Psoas muscle (tissue), 8 donors: ENCODE data around the gene CD44. TPM values are rescaled to one million over a fixed set of nuclear protein-coding genes. Genes with fewer than 3 reads are reported as not detected.

ENCODE experiments used
- ATAC-seq, 4 donors: fragments of 200-7000 bp; cut with Tn5 transposase; one replicate each; pipeline ENCODE4 v1.9.1; 2020; ENCODE audit warnings: moderate library complexity in 3 of 4, mild to moderate bottlenecking in 2 of 4
- DNase-seq, 2 donors: peaks; one replicate each; pipeline ENCODE4 v3.0.0-alpha.2; 2020
- H3K27ac ChIP-seq: fragments of 200-600 bp; one replicate; pipeline ENCODE4 v1.8.0; 2022
- H3K27me3 ChIP-seq, 3 donors: fragments of 200-600 bp in 1 of 3; one replicate each; pipeline versions ENCODE4 v1.6.1 to v1.8.0; 2013 to 2022; ENCODE audit warnings: low read length in 2 of 3, mild to moderate bottlenecking in 2 of 3, moderate library complexity in 1 of 3; ENCODE audit not compliant: insufficient read depth in 3 of 3
- H3K36me3 ChIP-seq, 2 donors: fragments of 200-600 bp in 1 of 2; one replicate each; pipeline versions ENCODE4 v1.6.1 to v1.8.0; 2013 to 2022; ENCODE audit warnings: low read depth in 1 of 2, mild to moderate bottlenecking in 1 of 2, moderate library complexity in 1 of 2; ENCODE audit not compliant: insufficient read depth in 1 of 2
- H3K4me1 ChIP-seq: fragments of 200-600 bp; one replicate; pipeline ENCODE4 v1.8.0; 2022
- H3K4me3 ChIP-seq: fragments of 200-600 bp; one replicate; pipeline ENCODE4 v1.8.0; 2022; ENCODE audit warnings: mild to moderate bottlenecking
- H3K9me3 ChIP-seq: fragments of 200-600 bp; one replicate; pipeline ENCODE4 v1.8.0; 2022
- CTCF ChIP-seq: fragments of 200-600 bp; IDR thresholded peaks from one replicate; pipeline ENCODE4 v1.8.0; 2022; ENCODE audit warnings: antibody characterized with exemption
- WGBS, 3 donors: extraction: QIAGEN DNeasy Blood & Tissue Kit; methylation state at CpG; one replicate each; pipeline versions ENCODE4 v1.1.6 to v1.1.7; 2013; 5-methylcytosine and 5-hydroxymethylcytosine counted together
- intact Hi-C, 2 donors: fragments of 100-400 bp; cut with DNase I; formaldehyde crosslinking; loops; one replicate each; pipeline versions ENCODE4 v1.11.0 to v1.14.2; 2022
- polyA plus RNA-seq, 3 donors: library from polyadenylated mRNA; stranded (reverse); fragments of 200-250 nt; gene quantifications; one replicate each; pipeline ENCODE4 v1.2.3, GENCODE V29; 2013
- total RNA-seq, 4 donors: library from RNA; stranded (reverse); fragmentation: NEBNext Ultra II Directional in 2 of 4; extraction: Animal tissue kit (Norgen Biotek cat#: 25700) in 2 of 4; gene quantifications; one replicate each; pipeline versions ENCODE4 v1.2.1 to v1.2.4, GENCODE V29; 2021 to 2023
- donor health status: healthy with polysubstance abuse.
- donor health status: DM: no; HTN: no; CAD: no; lungs with moderate emphysema.
- donor health status: Bipolar disorder and iron deficiency.
- donor health status: healthy.
- donor health status: DM: yes; HTN: yes; CAD: no.
- donor health status: DM: no; HTN: no; CAD: no.
- donor health status: DM: no; HTN: no; CAD: no.
- donor health status: DM: yes; HTN: yes; CAD: no.

CD44 gene
- total and polyA plus RNA-seq, 7 donors, result 3.4 to 35.4 (median 23.2) TPM

GRCh38 chr11:35143297-35144135, 4.5 kb downstream of the CD44 start:
- Histone ChIP-seq H3K27ac (no peak overlapping the region), H3K36me3 (peaks cover 0 to 2% of the 10 kb centered on the region in 2 donors), H3K4me1 (peaks cover 7% of the 10 kb centered on the region), H3K27me3 (peaks cover 0 to 12% (median 0%) of the 10 kb centered on the region in 3 donors), H3K9me3 (no peaks in the 10 kb centered on the region), H3K4me3 (no peak overlapping the region)
- intact Hi-C loops, result no loop called here
- 75 to 84% (median 81%) methylated on average over 8 of the region's 8 CpGs for WGBS, 3 donors
- no peak for ATAC-seq
- no peak for DNase-seq
- no peak for TF ChIP-seq CTCF

GRCh38 chr11:35144136-35144741, 5.3 kb downstream of the CD44 start:
- peaks cover 3% of the 10 kb centered on the region for H3K4me1 ChIP-seq
- peaks cover 0 to 2% of the 10 kb centered on the region in 2 donors for H3K36me3 ChIP-seq
- H3K4me3 ChIP-seq, result no peak overlapping the region
- H3K27me3 ChIP-seq, result peaks cover 0 to 5% (median 0%) of the 10 kb centered on the region in 3 donors
- WGBS, 3 donors, result 55 to 74% (median 66%) methylated on average over 10 of the region's 10 CpGs
- intact Hi-C loops, result no loop called here
- no peak overlapping the region for H3K27ac ChIP-seq
- H3K9me3 ChIP-seq, result no peaks in the 10 kb centered on the region
- DNase-seq (no peak), ATAC-seq (no peak)
- no peak for TF ChIP-seq CTCF

GRCh38 chr11:35144806-35145205, 5.8 kb downstream of the CD44 start:
- intact Hi-C loops, result no loop called here
- DNase-seq (no peak), ATAC-seq (no peak)
- H3K9me3 ChIP-seq, result no peaks in the 10 kb centered on the region
- H3K27ac ChIP-seq, result no peak overlapping the region
- TF ChIP-seq CTCF, result no peak
- WGBS, 3 donors, result 83 to 90% (median 84%) methylated on average over 1 of the region's 1 CpG
- no peak overlapping the region for H3K4me3 ChIP-seq
- no peaks in the 10 kb centered on the region for H3K27me3 ChIP-seq
- no peaks in the 10 kb centered on the region for H3K4me1 ChIP-seq
- H3K36me3 ChIP-seq, result peaks cover 0 to 2% of the 10 kb centered on the region in 2 donors

GRCh38 chr11:35145271-35145670, 6.3 kb downstream of the CD44 start:
- TF ChIP-seq CTCF, result no peak
- H3K9me3 ChIP-seq, result no peaks in the 10 kb centered on the region
- WGBS, 3 donors, result 66 to 91% (median 72%) methylated on average over 2 of the region's 2 CpGs
- peak; percentile 25 to 55 for DNase-seq
- H3K36me3 ChIP-seq, result peaks cover 0 to 2% of the 10 kb centered on the region in 2 donors
- H3K4me1 ChIP-seq, result no peaks in the 10 kb centered on the region
- intact Hi-C loops, result no loop called here
- no peak overlapping the region for H3K27ac ChIP-seq
- no peak overlapping the region for H3K4me3 ChIP-seq
- no peak for ATAC-seq
- no peaks in the 10 kb centered on the region for H3K27me3 ChIP-seq
